K562 (cell line): ENCODE data around the gene PRCD. TPM values are rescaled to one million over a fixed set of nuclear protein-coding genes. Genes with fewer than 3 reads are reported as not detected.

Source experiments
- BRF1 ChIP-seq: IDR thresholded peaks from 3 replicates; pipeline ENCODE4 v1.6.1; 2011; ENCODE audit warnings: borderline replicate concordance, mild to moderate bottlenecking; ENCODE audit not compliant: insufficient read length; ENCODE audit errors: extremely low read depth
- E2F3 ChIP-seq: fragments of 250-450 bp; sonication (Bioruptor Pico); IDR thresholded peaks from 2 replicates; pipeline ENCODE4 v1.4.0; 2020; ENCODE audit warnings: mild to moderate bottlenecking
- ILF3 ChIP-seq: fragments of 450-650 bp; IDR thresholded peaks from 2 replicates; pipeline ENCODE4 v1.6.1; 2018; ENCODE audit warnings: antibody characterized with exemption, mild to moderate bottlenecking, moderate library complexity, borderline replicate concordance
- KAT8 ChIP-seq: fragments of 450-650 bp; IDR thresholded peaks from 2 replicates; pipeline ENCODE4 v1.6.1; 2016; ENCODE audit warnings: low read depth, mild to moderate bottlenecking
- KLF13 ChIP-seq: fragments of 450-650 bp; IDR thresholded peaks from 2 replicates; pipeline ENCODE4 v1.6.1; 2016; ENCODE audit warnings: missing genetic modification characterization, low read depth, mild to moderate bottlenecking, missing compliant biosample characterization, moderate library complexity, borderline replicate concordance
- MCM5 ChIP-seq: fragments of 450-650 bp; IDR thresholded peaks from 2 replicates; pipeline ENCODE4 v1.6.1; 2016; ENCODE audit warnings: low read depth
- SIN3B ChIP-seq: fragments of 450-650 bp; IDR thresholded peaks from 2 replicates; pipeline ENCODE4 v1.6.1; 2017; ENCODE audit warnings: low read depth, mild to moderate bottlenecking, moderate library complexity
- SMAD3 ChIP-seq: fragments of 450-650 bp; formaldehyde crosslinking; conservative IDR thresholded peaks from 2 replicates; pipeline ENCODE4 v1.4.0; 2020; ENCODE audit warnings: mild to moderate bottlenecking
- SRSF3 ChIP-seq: fragments of 200-400 bp; formaldehyde crosslinking; IDR thresholded peaks from 2 replicates; pipeline ENCODE4 v1.6.1; 2016; ENCODE audit warnings: mild to moderate bottlenecking, low read length, moderate library complexity; ENCODE audit not compliant: insufficient read depth
- ZFP1 ChIP-seq: fragments of 450-650 bp; formaldehyde crosslinking; IDR thresholded peaks from 2 replicates; pipeline ENCODE4 v1.4.0; 2020; ENCODE audit warnings: mild to moderate bottlenecking, mixed read lengths
- ZNF23 ChIP-seq: fragments of 250-450 bp; sonication (Bioruptor Pico); IDR thresholded peaks from 2 replicates; pipeline ENCODE4 v1.4.0; 2020; ENCODE audit warnings: mild to moderate bottlenecking
- ZNF766 ChIP-seq: fragments of 200-800 bp; sonication (Bioruptor generic); conservative IDR thresholded peaks from 2 replicates; pipeline ENCODE4 v1.6.1; 2016; ENCODE audit warnings: missing genetic modification characterization, missing compliant biosample characterization
- polyA plus RNA-seq, 8 experiments: library from polyadenylated mRNA; depleted of rRNA in 4 of 8; stranded (reverse) in 5 of 8; unstranded in 3 of 8; fragments of >200 nt; fragmentation: Nextera tagmentation in 2 of 8; fragmentation: Illumina TruSeq in 1 of 8; extraction: Ambion mirVana in 2 of 8; extraction: Trizol in 1 of 8; gene quantifications; 2 replicates each; pipeline versions ENCODE4 v1.2.1 to v1.2.3, GENCODE V29; 2011 to 2014; ENCODE audit warnings: inconsistent platforms in 1 of 8, missing spikeins in 1 of 8
- total RNA-seq, 7 experiments: library from RNA; depleted of rRNA in 6 of 7; stranded (reverse); fragments of >200 nt in 6 of 7; fragmentation: Illumina TruSeq in 2 of 7; extraction: Trizol in 2 of 7; gene quantifications; 2 replicates each; pipeline versions ENCODE4 v1.2.1 to v1.2.3, GENCODE V29; 2011 to 2021; ENCODE audit warnings: low replicate concordance in 1 of 7
- TF ChIP-seq, protein P1 (sequence below): IDR thresholded peaks from 3 replicates; pipeline ENCODE4 v1.6.1; 2011; ENCODE audit warnings: borderline replicate concordance, mild to moderate bottlenecking; ENCODE audit not compliant: insufficient read length, insufficient read depth
- TF ChIP-seq, protein P2 (sequence below), 2 experiments: fragments of 200-800 bp in 1 of 2; sonication (Bioruptor generic) in 1 of 2; sonication (generic) in 1 of 2; formaldehyde crosslinking in 1 of 2; IDR thresholded peaks in 1 of 2; conservative IDR thresholded peaks in 1 of 2; 2 replicates each; pipeline versions ENCODE4 v1.5.0 to v1.6.1; 2016 to 2020; ENCODE audit warnings: missing compliant biosample characterization in 1 of 2, missing genetic modification characterization in 1 of 2, missing genetic modification reagents in 1 of 2
- TF ChIP-seq, protein P3 (sequence below): sonication (generic); formaldehyde crosslinking; IDR thresholded peaks from 2 replicates; pipeline ENCODE4 v1.8.1; 2022; ENCODE audit warnings: missing genetic modification reagents
- TF ChIP-seq, protein P4 (sequence below): fragments of 450-650 bp; IDR thresholded peaks from 2 replicates; pipeline ENCODE4 v1.6.1; 2017; ENCODE audit warnings: mild to moderate bottlenecking, moderate library complexity
- TF ChIP-seq, protein P5 (sequence below): fragments of 250-450 bp; sonication (Bioruptor Pico); IDR thresholded peaks from 2 replicates; pipeline ENCODE4 v1.5.0; 2020; ENCODE audit warnings: mild to moderate bottlenecking, borderline replicate concordance
- TF ChIP-seq, protein P6 (sequence below): fragments of 250-450 bp; sonication (Bioruptor Pico); IDR thresholded peaks from 2 replicates; pipeline ENCODE4 v1.8.0; 2021; ENCODE audit warnings: moderate library complexity, mild to moderate bottlenecking, inconsistent platforms

PRCD gene
- total and polyA plus RNA-seq, 9 of the 15 experiments (the other 6 are each of a cell fraction or from before 2014, with no cell fraction given), result 0.20 to 0.25 (median 0.21) TPM; not detected in 6

DNA sequence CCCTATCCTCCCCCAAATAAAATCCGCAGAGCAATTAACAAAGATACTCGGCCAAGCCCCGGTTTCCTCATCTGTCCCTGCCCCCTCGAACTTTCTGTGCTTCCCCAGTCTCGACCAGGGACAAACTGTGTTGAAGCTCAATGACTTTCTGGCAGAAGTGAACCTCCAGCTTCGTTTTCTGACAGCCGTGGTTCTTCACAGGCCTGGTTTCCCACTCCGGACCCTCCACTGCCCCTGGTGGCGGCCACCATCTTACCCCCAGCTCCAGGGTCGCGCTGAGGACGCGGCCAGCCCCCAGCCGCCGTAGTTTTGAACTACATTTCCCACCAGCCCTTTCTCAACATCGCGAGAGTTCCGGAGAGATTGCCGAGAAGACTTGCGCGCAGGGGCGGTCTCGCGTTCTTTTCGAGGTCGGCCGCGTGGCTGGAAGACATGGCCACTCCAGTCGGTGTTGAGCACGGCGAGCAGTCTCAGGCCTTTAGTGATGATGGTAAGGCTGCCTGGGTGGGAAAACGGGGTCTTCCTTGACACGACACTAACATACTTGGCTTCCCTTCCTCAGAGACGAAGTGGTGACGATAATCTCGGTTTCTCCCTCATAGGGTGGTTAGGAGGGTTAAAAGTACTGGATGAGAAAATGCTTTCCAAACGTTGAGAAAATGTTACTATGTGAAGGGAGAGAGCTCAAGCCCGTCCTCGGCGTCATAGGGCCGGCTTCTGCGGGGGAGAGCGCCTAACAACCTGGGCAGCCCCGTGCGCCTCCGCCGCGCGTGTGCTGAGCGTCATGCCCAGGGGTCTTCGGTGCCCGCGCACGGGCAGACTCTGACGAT is 17.7 kb downstream of the PRCD start (continued):
- TF ChIP-seq, protein P1, sequence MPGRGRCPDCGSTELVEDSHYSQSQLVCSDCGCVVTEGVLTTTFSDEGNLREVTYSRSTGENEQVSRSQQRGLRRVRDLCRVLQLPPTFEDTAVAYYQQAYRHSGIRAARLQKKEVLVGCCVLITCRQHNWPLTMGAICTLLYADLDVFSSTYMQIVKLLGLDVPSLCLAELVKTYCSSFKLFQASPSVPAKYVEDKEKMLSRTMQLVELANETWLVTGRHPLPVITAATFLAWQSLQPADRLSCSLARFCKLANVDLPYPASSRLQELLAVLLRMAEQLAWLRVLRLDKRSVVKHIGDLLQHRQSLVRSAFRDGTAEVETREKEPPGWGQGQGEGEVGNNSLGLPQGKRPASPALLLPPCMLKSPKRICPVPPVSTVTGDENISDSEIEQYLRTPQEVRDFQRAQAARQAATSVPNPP, result no peak
- TF ChIP-seq SIN3B (peak; percentile 71), BRF1 (no peak), ZNF23 (CRISPR knock-in tag) (no peak), ILF3 (no peak), KAT8 (no peak), SMAD3 (CRISPR knock-in tag) (no peak), ZFP1 (CRISPR knock-in tag) (no peak), SRSF3 (0 out of 2 replicates have a peak, but pooled peaks have one; percentile 49), ZNF766 (CRISPR knock-in tag) (peak; percentile 59; the same call in 1 of the 2 replicates), MCM5 (no peak), KLF13 (tag) (peak; percentile 62; the same call in 1 of the 2 replicates), E2F3 (0 out of 2 replicates have a peak, but pooled peaks have one; percentile 27)
- TF ChIP-seq, protein P2, sequence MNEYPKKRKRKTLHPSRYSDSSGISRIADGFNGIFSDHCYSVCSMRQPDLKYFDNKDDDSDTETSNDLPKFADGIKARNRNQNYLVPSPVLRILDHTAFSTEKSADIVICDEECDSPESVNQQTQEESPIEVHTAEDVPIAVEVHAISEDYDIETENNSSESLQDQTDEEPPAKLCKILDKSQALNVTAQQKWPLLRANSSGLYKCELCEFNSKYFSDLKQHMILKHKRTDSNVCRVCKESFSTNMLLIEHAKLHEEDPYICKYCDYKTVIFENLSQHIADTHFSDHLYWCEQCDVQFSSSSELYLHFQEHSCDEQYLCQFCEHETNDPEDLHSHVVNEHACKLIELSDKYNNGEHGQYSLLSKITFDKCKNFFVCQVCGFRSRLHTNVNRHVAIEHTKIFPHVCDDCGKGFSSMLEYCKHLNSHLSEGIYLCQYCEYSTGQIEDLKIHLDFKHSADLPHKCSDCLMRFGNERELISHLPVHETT (CRISPR knock-in tag; conservative IDR thresholded peaks at IDR 0.05 in 1 of 2, IDR thresholded peaks at IDR 0.05 in 1 of 2), result peak in 1 of 2 experiments; percentile 62; a peak in 1 of 4 replicates
- TF ChIP-seq, protein P3, sequence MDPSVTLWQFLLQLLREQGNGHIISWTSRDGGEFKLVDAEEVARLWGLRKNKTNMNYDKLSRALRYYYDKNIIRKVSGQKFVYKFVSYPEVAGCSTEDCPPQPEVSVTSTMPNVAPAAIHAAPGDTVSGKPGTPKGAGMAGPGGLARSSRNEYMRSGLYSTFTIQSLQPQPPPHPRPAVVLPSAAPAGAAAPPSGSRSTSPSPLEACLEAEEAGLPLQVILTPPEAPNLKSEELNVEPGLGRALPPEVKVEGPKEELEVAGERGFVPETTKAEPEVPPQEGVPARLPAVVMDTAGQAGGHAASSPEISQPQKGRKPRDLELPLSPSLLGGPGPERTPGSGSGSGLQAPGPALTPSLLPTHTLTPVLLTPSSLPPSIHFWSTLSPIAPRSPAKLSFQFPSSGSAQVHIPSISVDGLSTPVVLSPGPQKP, result no peak
- TF ChIP-seq, protein P4, sequence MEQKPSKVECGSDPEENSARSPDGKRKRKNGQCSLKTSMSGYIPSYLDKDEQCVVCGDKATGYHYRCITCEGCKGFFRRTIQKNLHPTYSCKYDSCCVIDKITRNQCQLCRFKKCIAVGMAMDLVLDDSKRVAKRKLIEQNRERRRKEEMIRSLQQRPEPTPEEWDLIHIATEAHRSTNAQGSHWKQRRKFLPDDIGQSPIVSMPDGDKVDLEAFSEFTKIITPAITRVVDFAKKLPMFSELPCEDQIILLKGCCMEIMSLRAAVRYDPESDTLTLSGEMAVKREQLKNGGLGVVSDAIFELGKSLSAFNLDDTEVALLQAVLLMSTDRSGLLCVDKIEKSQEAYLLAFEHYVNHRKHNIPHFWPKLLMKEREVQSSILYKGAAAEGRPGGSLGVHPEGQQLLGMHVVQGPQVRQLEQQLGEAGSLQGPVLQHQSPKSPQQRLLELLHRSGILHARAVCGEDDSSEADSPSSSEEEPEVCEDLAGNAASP, result no peak; the same call in 1 of the 2 replicates
- TF ChIP-seq, protein P5, sequence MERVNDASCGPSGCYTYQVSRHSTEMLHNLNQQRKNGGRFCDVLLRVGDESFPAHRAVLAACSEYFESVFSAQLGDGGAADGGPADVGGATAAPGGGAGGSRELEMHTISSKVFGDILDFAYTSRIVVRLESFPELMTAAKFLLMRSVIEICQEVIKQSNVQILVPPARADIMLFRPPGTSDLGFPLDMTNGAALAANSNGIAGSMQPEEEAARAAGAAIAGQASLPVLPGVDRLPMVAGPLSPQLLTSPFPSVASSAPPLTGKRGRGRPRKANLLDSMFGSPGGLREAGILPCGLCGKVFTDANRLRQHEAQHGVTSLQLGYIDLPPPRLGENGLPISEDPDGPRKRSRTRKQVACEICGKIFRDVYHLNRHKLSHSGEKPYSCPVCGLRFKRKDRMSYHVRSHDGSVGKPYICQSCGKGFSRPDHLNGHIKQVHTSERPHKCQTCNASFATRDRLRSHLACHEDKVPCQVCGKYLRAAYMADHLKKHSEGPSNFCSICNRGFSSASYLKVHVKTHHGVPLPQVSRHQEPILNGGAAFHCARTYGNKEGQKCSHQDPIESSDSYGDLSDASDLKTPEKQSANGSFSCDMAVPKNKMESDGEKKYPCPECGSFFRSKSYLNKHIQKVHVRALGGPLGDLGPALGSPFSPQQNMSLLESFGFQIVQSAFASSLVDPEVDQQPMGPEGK (CRISPR knock-in tag), result no peak
- TF ChIP-seq, protein P6, sequence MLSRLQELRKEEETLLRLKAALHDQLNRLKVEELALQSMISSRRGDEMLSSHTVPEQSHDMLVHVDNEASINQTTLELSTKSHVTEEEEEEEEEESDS (CRISPR knock-in tag), result no peak
